Posterior cingulate gyrus (tissue), 11 donors: Measurements from ENCODE around the gene CFAP70.
"Not testable (repeated sequence)": the region's sequence is repeated elsewhere in the genome, so short reads cannot be mapped to it uniquely, and the experiment has no call there.

Experiments used
- DNase-seq, 10 donors: peaks; one replicate each; pipeline versions ENCODE4 v3.0.0 to v3.0.0-alpha.2; 2020 to 2021; ENCODE audit warnings: mixed read lengths in 3 of 10
- intact Hi-C: fragments of 100-400 bp; cut with DNase I; formaldehyde crosslinking; loops from one replicate; pipeline ENCODE4 v1.15.1; 2023

The CFAP70 gene

GRCh38 chr10:73262105-73262730 lies 96.4 kb downstream of the CFAP70 start:
- intact Hi-C loops = loop anchor here (5.0 to 10.0 kb wide), 2 partner anchors 93 to 380 kb away; partner anchors contain the start of genes CFAP70 and MYOZ1
- DNase-seq = no peak

- intact Hi-C loops = loop anchor here (5.0 to 10.0 kb wide), 2 partner anchors 93 to 381 kb away; partner anchors contain the start of genes CFAP70 and MYOZ1
- DNase-seq = no peak
Observed at GRCh38 chr10:73261362-73261995, 97.2 kb downstream of the CFAP70 start.

GRCh38 chr10:73258612-73259011 lies 100.1 kb downstream of the CFAP70 start:
- intact Hi-C loops = loop anchor here (10.0 kb wide), 2 partner anchors 156 to 236 kb away; partner anchors contain the start of genes ANXA7 and PPP3CB
- not testable (repeated sequence) for DNase-seq

DNA sequence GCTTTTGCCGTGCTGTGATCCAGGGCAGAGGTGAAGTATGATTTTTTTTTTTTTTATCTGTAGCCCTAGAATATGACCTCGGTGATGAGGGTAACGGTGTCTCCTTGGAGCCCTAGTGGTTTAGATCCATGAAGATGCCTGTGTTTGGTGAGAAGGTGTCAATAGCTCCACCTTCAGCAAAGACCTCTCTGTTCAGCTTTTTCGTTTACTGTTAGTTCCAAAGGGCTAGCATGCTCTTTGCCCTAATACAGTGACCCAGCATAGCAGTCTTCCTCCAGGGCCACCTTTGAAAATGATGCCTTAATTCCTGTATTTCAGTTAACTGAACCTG lies 105.5 kb downstream of the CFAP70 start:
- intact Hi-C loops = loop anchor here (10.0 kb wide), 2 partner anchors 162 to 242 kb away; partner anchors contain the start of genes ANXA7 and PPP3CB
- no peak for DNase-seq

DNA sequence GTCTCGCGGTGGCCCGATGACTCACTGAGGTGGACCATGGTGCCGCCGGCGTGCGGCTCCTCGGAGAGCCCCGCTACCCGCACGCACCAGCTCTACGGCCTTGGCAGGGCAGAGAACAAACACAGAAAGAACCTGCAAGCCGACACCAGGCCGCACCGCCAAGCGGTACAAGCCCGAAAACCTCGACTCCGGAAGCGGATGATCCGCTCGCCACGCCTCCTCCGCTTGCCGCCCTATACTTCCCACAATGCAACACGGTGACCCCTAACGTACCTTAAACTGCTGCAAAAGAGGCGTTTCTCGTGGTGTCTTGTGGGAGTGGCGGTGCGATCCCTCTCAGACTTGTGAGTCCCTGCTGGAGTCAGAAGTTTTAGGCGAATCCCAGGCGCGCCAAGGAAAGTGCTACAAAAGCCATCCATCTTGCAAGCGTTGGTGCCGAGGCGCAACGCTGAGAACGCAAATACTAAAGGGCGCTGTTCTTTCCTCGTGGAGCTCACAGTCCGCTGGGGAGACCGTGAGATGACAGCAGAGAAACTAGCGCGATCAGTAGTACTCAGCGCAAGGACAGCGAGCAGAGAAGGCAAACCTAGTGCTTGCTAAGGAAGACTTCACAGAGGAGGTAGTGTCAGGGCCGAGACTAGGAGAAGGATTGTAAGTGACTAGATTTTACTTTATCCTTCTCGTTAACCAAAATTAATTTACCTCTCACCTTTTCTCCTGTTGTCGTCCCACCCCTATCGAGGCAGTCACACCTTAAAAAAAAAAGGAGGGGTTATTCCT lies 106.0 kb downstream of the CFAP70 start, which contains the start of gene MRPS16:
MRPS16 (minus strand) TSS at position 200 of the 780 bp plus-strand sequence; CDS start at position 38, 162 bp downstream.
- DNase-seq = peak; percentile 89 to 99 (median 94)
- intact Hi-C loops = loop anchor here (10.0 kb wide), 2 partner anchors 162 to 242 kb away; partner anchors contain the start of genes ANXA7 and PPP3CB

GRCh38 chr10:73251683-73252444 lies 106.8 kb downstream of the CFAP70 start:
- intact Hi-C loops = loop anchor here (10.0 kb wide), 2 partner anchors 163 to 243 kb away; partner anchors contain the start of genes ANXA7 and PPP3CB
- DNase-seq = peak in 1 of 10 donors; percentile 82

- intact Hi-C loops = loop anchor here (5.0 kb wide), 1 partner anchor 81 kb away; the partner anchor contains the start of genes ECD and FAM149B1
- DNase-seq = no peak
Observed at GRCh38 chr10:73248259-73248724, 110.4 kb downstream of the CFAP70 start.

GRCh38 chr10:73247509-73248258 lies 111.0 kb downstream of the CFAP70 start:
- no peak for DNase-seq
- intact Hi-C loops = loop anchor here (5.0 kb wide), 1 partner anchor 80 kb away; the partner anchor contains the start of genes ECD and FAM149B1

DNA sequence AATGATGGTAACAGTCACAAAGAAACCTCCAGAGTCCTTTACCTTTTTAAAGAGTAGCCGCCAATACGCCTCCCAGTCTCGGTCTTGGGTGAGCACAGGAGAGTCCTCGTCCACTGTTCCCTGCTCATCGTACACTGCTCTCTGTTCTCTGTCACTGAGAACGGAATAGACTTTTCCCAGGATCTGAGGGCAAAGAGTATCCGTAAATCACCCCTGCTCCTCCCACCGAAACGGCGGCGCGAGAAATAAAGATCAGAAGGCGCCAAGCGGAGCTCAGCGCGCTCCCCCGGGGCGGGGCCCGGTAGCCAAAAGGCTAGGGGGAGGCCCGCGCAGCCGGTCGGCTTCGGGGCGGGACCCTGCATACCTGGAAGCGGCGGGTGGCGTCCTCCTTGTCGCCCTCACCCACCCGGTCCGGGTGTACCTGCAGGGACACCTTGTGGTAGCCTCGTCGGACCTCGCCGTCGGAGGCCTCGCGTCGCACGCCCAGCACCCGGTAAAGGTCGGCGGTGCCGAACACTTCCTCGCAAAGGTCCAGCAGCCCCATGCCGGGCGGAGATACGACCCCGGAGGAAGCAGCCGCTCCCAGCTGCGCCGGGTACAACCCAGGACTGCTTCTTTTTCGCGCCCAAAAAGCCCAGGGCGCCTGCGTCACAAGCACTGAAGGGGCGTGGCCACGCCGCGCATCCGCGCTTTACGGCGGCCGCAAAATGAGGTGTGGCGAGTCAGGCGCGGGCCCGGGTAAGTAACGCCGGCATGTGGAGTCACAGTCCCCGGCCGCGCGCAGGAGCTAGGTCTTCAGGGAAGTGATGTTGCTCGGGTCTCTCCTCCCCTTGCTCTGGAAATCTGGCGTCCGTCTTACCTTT lies 111.8 kb downstream of the CFAP70 start, which contains the start of gene DNAJC9:
DNAJC9 (minus strand) TSS at position 610 of the 863 bp plus-strand sequence; CDS start at position 544, 66 bp downstream.
- DNase-seq = peak; percentile 91 to 99 (median 96)
- intact Hi-C loops = loop anchor here (5.0 kb wide), 1 partner anchor 80 kb away; the partner anchor contains the start of genes ECD and FAM149B1

DNA sequence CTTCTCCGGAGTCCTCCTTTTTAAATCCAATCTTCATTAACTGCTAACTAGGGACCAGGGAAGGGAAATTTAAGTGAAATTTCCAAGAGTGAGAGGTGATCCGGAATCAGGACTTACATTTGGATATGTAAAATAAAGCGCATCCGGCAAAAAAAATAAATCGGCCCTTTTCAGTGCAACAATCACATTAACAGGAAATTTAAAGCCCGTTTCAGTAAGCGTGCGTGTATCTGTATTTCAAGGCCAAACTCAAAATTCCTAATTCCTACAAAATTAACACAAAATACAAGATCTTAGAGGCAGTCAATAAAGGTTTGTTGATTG lies 112.4 kb downstream of the CFAP70 start:
- intact Hi-C loops = loop anchor here (5.0 kb wide), 1 partner anchor 79 kb away; the partner anchor contains the start of genes ECD and FAM149B1
- DNase-seq = no peak

GRCh38 chr10:73244866-73245477 lies 113.7 kb downstream of the CFAP70 start:
- intact Hi-C loops = loop anchor here (5.0 kb wide), 1 partner anchor 78 kb away; the partner anchor contains the start of genes ECD and FAM149B1
- DNase-seq = no peak

GRCh38 chr10:73239908-73240307 lies 118.8 kb downstream of the CFAP70 start:
- DNase-seq = no peak
- intact Hi-C loops = no loop called here

DNA sequence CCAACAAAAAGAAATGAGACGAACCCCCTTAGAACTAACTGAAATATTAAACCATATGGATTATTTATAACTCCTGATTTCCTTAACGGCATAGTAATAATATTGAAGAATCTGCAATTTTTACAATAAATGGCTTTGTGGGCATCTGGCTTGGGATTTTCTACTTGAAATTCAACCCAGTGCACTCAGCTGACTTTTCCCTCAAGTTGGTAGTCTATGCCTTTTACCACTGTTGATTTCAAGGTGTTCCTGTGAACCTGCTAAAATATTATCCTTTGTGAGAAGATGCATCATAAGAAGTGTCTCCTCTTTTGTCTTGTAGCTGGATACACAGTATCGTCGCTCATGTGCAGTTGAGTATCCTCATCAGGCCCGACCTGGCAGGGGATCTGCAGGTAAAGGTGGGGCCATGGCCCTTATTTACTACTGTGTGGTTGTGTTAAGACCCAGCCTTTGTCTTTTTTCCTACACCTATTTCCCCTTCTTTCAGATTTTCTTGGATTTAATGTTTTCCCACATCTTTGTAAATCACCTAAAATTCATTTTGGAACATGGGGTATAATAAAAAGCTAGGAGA lies 119.6 kb downstream of the CFAP70 start:
- DNase-seq = no peak
- intact Hi-C loops = no loop called here

DNA sequence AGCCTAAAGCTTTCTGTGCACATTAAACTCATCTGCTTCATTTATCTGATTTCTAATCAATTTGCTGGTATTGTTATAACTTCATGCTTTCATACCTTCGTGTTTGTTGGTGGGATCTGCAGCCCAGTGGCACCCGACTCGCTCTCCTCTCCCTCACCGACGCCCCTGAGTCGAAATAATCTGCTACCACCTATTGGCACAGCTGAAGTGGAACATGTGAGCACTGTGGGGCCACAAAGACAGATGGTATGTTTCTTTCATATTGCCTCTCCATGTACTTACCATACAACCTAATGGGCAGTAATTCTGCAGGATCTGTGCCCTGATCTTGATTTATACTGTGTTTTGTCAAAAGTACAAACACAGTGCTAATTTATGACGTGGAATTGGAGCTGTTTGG lies 124.0 kb downstream of the CFAP70 start:
- intact Hi-C loops = no loop called here
- DNase-seq = no peak

- DNase-seq = no peak
- intact Hi-C loops = no loop called here
Observed at GRCh38 chr10:73233883-73234282, 124.8 kb downstream of the CFAP70 start.

DNA sequence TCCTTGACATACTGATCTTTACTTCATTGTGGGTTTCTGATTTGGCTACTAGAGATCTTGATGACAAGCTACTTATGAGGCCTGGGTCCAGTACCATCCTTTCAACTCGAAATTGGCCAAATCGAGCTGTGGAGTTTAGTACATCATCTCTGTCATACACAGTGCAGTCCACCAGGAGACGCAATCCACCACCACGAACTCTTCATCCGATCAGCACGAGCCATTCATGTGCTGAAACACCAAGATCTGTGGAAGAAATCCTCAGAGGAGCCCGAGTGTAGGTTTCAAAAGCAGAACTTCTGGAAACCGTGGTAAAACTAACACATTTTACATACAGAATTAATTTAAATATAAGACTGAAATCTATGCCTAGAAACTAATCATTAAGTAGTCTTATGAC lies 125.8 kb downstream of the CFAP70 start:
- intact Hi-C loops = no loop called here
- DNase-seq = no peak

GRCh38 chr10:73229567-73229966 lies 129.1 kb downstream of the CFAP70 start:
- no peak for DNase-seq
- intact Hi-C loops = no loop called here
